CD4-positive, alpha-beta T cell treated with Interleukin-6 at 100 ng/mL for 8 hours (primary cell): Measurements from ENCODE around the gene CLDN3.
A peak's percentile ranks its signal among the peaks of the same experiment; 100 is the strongest.
"Not testable (repeated sequence)": the region's sequence is repeated elsewhere in the genome, so short reads cannot be mapped to it uniquely, and the experiment has no call there.

Experiments
- DNase-seq: peaks from one replicate; pipeline ENCODE4 v3.0.0-alpha.2; 2020; ENCODE audit warnings: mixed read lengths, low spot score

Gene CLDN3, protein sequence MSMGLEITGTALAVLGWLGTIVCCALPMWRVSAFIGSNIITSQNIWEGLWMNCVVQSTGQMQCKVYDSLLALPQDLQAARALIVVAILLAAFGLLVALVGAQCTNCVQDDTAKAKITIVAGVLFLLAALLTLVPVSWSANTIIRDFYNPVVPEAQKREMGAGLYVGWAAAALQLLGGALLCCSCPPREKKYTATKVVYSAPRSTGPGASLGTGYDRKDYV

DNA sequence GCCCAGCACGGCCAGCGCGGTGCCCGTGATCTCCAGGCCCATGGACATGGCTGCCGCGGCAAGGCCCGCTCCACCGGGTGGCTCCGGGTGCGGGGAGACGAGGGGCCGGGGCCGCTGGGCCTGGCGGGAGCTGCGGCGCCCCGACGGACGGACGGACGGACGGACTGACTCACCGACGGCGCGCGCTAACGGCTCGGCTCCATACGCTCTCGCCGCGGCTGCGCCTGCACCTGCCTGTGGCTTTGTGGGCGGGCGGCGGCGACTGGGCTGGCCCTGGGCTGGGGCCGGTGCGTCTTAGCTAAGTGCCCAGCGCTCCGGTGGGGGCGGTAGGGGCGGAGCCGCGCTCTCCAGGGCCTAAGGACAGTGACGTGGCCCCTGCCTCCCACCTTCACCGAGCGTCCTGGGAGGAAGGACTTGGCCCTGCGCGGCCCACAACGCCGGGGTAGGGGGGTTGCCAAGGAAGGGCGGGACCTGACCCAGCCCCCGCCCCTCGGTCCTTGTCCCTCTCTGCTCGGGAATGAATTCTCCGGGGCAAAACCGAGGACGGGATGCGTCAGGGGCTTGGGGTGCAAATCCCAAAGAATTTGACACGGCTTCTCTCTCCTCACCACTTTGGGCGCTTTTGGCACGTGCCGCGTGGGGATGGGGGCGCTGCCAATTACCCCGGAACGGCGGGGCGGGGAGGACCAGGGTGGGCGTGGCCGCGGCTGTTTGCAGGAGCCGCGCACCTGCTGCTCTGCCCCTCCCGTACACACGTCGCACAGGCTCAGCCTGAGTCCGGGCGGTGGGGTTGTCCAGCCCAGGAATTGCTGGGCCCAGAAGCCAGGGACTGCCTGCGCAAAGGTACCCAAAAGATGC is at the start of gene CLDN3:
Gene CLDN3 (minus strand): TSS at position 269 of the 858 bp plus-strand sequence. CDS start 221 bp downstream, at position 48.
- DNase-seq: no peak

DNA sequence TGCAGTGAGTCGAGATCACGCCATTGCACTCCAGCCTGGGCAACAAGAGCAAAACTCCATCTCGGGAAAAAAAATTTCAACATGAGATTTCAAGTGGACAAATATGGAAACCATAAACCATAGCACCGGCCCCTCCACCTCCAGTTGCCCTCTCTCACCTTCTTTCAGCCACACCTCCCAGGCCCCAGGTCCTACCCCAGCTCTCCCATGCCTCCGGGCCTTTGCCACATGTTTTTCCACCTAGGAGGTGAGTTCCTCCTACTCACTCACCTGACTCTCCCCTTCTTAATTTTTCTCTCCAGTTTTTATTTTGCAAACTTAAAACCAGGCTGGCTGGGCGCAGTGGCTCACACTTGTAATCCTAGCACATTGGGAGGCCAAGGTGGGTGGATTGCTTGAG is 47.1 kb upstream of the CLDN3 start:
- DNase-seq: no peak

DNA sequence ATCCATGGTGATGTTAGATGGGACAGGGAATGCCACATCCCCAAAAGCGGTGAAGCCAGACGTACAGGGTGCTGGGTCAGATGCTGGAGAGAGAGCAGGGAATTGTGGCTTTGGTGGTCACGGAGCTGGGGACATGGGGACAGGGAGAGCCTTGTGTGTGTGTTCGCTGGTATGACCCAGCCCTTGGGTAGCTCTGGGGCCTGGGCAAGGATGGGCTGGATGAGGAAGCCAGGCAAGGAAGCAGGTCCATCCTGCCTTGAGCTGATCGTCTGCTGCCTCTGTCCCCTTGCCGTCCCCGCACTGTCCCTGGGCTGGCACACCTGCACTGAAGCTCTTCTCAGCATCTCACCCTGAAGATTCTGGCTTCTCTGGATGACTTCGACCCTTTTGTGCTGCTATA is 45.4 kb upstream of the CLDN3 start:
- DNase-seq: no peak

DNA sequence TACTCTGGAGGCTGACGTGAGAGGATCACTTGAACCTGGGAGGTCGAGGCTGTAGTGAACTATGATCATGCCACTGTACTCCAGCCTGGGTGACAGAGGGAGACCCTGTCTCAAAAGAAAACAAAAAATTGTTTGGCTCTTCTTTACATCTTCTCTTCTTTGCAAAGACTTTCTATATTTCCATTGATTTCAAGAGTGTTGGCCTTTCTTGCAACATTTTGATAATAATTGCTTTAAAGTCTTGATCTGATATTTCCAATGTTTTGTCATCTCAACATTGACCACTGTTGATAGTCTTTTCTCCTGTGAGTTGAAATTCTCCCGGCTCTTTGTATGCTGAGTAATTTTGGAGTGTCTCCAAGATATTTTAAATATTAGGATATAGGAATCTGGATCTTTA is 42.9 kb upstream of the CLDN3 start:
- DNase-seq: no peak

DNA sequence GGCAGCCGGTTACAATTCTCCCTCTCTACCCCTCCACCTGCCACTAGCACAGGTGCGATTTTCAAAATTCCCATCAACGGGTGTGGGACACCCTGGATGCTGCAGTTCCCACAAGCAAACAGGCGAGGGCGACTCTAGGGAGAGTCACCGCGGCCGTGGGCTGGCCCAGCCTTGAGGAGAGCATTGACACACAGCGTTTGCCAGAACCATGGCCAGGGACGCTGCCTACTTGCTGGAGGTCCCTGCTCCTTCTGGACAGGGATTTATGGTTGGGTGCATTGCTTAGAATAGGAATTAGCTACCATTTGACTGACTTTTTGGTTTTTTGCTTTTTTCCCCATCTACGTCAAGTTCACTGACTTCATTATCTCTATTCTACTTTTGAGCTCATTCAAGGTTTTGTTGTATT is 41.7 kb upstream of the CLDN3 start:
- DNase-seq: peak; percentile 44

DNA sequence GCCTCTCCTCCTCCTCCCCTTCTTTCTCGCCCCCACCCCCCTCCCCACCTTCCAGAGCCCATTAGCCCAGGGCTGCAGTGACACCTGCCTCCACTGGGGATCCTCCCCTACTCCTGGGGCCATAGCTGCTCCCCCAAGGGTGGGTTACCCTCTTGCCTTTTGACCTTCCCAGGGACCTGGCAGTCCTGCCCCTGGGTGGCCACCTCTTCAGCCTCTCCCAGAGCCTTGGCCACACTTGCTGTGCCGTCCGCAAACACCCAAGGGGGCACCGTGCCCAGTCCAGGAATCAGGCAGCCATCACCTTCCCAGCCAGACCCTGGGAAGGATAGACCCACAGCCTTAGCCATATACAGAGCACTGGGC is 40.9 kb upstream of the CLDN3 start:
- no peak for DNase-seq

DNA sequence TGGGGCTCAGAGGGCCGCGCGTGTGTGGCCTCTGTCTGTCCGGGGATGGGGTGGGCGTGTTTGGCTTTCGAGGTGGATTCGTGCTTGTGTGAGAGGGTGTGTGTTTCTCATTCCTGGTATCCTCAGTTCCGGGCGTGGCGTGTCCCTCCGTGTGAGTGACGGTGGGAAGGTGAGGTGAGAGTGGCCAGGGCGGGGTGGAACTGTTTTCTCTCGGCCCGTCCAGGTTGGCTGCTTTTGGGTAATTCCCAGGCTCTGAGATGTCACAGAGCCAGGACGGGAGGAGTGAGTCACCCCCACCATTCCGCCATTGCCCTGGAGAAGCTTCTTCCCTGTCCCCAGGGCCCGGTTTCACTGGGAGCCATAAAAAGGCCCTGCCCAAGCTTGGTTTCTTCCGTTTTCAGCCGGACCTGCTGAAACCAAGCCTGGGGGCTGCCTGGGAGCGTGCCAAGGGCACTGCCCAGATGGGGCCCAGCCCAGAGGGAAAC is 39.4 kb upstream of the CLDN3 start:
- DNase-seq: no peak

DNA sequence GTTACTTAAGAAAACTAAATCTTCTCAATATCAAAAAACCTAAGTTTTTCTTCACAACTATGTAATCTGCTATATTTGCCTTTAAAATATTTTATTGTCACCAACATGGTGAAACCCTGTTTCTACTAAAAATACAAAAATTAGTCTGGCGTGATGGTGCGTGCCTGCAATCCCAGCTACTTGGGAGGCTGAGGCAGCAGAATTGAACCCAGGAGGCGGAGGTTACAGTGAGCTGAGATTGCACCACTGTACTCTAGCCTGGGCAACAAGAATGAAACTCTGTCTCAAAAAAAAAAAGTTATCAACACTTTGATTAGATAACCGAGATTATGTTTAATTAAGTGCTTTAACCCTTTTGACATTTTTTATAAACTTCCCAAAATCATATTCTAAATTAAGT is 32.4 kb upstream of the CLDN3 start:
- no peak for DNase-seq

DNA sequence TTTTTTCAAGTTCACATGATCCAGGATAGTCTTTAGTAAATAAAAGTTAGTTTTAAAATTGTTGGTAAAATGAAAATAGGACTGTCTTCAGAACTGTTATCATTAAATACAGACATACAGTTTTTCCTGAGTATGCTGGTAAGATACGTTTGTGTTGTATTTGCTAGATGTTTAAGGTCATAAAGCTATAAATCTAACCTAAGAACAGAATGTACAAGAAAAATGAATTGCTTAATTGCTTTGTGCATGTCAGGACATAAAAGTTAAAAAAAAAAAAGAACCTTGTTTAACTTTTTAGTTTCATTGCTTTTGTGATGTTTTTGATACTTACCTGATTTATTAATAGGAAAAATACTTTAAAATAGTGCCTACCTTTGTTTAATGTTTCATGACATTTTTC is 31.5 kb upstream of the CLDN3 start:
- no peak for DNase-seq

DNA sequence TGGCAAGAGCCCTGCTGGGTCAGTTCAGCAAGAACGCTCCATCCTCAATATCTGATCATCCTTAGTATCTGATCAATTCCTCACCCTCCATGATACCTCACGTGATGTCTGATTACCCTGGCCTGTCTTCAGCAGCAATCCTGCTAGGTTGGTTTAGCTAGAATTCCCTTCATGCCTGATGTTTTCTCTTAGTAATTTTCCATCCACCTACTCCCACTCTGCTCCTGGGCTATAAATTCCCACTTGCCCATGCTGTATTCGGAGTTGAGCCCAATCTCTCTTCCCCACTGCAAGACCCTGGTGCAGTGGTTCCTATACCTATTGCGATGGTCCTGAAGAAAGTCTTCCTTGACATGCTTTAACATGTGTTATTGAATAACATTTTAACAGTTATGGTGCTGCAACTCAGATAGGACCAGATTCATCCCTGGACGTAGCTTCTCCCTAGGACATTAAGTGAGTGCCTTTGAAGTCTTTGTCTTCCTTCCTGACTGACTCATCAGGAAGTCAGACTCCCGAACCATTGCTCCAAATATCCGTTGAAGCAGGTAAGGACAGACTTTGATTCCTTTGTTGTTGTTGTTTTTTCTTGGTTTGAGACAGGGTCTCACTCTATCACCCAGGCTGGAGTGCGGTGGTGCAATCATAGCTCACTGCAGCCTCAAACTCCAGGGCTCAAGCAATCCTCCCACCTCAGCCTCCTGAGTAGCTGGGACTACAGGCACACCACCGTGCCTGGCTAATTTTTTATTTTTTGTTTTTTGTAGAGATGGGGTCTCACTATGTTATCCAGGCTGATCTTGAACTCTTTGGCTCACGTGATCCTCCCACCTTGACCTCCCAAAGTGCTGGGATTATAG is 29.4 kb upstream of the CLDN3 start:
- DNase-seq: no peak

DNA sequence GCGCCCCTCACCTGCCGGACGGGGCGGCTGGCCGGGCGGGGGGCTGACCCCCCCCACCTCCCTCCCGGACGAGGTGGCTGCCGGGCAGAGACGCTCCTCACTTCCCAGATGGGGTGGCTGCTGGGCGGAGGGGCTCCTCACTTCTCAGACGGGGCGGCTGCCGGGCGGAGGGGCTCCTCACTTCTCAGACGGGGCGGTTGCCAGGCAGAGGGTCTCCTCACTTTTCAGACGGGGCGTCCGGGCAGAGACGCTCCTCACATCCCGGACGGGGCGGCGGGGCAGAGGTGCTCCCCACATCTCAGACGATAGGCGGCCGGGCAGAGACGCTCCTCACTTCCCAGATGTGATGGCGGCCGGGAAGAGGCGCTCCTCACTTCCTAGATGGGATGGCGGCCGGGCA is 27.1 kb upstream of the CLDN3 start:
- DNase-seq: not testable (repeated sequence)

DNA sequence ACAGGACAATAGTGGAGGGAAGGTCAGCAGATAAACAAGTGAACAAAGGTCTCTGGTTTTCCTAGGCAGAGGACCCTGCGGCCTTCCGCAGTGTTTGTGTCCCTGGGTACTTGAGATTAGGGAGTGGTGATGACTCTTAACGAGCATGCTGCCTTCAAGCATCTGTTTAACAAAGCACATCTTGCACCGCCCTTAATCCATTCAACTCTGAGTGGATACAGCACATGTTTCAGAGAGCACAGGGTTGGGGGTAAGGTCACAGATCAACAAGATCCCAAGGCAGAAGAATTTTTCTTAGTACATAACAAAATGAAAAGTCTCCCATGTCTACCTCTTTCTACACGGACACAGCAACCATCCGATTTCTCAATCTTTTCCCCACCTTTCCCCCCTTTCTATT is 26.6 kb upstream of the CLDN3 start:
- DNase-seq: not testable (repeated sequence)

DNA sequence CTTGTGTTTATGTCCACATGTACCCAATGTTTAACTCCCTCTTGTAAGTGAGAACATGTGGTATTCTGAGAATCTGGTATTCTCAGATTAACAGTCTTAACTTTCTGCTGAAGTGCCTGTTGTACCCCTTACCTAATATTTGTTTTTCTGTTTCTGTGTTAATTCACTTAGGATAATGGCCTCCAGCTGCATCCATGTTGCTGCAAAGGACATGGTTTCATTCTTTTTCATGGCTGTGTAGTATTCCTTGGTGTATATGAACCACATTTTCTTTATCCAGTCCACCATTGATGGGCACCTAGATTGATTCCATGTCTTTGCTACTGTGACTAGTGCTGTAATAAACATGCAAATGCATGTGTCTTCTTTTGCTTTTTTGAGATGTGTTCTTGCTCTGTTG is 25.1 kb upstream of the CLDN3 start:
- DNase-seq: not testable (repeated sequence)

DNA sequence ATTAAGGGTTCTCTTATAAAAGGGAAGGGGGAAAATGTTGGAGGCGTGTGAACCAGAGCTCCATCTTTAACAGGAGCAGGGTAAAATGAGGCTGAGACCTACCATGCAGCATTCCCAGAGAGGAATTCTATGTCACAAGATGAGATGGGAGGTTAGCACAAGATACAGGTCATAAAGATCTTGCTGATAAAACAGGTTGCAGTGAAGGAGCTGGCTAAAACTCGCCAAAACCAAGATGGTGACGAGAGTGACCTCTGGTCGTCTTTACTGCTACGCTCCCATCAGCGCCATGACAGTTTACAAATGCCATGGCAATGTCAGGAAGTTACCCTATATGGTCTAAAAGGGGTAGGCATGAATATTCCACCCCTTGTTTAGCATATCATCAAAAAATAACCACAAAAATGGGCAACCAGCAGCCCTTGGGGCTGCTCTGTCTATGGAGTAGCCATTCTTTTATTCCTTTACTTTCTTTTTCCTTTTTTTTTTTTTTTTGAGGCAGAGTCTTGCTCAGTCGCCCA is 21.2 kb upstream of the CLDN3 start:
- DNase-seq: not testable (repeated sequence)

DNA sequence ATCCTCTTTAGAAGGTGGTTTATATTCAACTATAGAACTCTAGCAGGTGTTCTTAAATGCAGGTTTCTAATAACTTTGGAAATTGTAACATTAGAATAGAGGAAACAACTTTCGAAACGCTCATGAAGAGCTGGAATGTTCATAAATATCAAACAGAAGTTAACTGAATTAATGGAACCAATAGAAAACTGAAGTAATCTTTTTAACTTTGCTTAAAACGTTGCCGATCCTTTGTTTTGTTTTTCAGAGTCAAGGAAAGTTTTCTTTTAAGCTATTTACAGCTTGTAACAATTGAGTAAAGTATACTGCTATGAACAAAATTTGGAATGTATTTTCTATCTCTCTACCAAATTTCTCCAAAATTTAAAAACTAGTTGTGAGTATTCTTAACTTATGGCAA is 19.0 kb upstream of the CLDN3 start:
- no peak for DNase-seq

DNA sequence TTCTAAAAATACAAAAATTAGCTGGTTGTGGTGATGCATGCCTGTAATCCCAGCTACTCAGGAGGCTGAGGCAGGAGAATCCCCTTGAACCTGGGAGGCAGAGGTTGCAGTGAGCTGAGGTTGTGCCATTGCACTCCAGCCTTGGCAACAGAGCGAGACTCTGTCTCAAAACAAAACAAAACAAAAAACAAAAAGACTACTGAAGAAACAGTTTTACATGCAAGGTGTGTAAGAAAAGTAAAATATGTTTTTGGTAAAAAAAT is 17.6 kb upstream of the CLDN3 start:
- not testable (repeated sequence) for DNase-seq

DNA sequence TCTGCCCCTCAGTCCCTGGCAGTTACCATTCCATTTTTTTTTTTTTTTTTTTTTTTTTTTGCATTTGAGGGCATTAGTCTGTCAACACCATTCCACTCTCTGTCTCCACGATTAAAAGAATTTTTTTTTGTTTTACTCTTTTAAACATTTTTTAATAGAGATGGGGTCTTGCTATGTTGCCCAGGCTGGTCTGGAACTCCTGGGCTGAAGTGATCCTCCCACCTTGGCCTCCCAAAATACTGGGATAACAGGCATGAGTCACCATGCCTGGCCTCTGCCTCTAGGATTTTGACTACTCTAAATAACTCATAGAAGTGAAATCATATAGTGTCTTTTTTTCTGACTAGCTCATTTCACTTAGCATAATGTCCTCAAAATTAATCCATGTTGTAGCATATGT is 16.5 kb upstream of the CLDN3 start:
- no peak for DNase-seq

DNA sequence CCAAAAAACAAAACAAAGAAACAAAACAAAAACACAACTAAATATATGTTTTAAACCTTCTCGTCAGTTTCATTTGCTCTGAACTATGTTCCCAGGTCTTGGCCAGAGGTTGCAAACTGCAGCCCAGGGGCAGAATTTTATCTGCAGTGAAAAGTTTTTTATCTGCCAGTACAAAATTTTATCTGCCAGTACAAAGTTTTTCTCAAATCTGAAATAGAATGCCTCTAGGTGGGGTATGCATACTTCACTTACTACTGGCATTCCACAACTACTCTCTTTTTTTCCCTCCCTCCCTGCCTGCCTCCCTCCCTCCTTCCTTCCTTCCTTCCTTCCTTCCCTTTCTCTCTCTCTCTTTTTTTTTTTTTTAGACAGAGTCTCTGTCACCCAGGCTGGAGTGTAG is 9.4 kb upstream of the CLDN3 start:
- DNase-seq: no peak

DNA sequence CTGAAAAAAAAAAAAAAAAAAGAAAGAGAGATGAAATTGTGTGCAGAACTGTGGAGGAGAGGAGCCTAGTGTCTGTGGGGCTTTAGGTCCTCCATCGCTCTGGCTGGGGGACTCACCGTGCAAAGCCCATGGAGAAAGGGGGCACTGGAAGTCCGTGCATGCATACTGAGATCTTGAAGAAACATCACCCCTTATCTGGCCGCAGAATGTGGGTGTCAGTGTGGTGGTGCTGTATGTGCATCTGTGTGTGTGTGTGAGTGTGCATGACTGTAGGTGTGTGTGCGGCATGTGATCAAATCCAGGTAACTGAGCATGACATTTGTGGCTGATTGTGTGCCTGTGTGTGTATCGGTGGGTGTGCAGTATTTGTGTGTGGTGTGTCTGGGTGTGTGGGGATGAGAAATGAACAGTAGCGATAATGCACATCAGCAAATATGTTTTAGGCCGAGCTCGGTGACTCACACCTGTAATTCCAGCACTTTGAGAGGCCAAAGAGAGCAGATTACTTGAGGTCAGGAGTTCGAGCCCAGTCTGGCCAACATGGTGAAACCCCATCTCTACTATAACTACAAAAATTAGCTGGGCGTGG is 8.8 kb upstream of the CLDN3 start:
- no peak for DNase-seq

DNA sequence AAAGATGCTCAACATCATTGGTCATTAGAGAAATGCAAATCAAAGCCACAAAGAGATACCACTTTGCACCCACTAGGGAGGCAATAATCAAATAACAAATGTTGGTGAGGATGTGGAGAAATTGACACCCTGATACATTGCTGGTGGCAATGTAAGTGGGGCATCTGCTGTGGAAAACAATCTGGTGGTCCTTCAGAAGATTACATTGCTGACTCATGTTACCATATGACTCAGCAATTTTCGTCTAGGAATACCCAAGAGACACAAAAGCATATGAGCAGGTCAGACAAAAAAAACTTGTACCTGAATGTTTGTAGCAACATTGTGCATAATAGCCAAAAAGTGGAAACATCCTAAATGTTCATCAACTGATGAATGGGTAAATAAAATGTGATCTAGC is 4.9 kb upstream of the CLDN3 start:
- no peak for DNase-seq

DNA sequence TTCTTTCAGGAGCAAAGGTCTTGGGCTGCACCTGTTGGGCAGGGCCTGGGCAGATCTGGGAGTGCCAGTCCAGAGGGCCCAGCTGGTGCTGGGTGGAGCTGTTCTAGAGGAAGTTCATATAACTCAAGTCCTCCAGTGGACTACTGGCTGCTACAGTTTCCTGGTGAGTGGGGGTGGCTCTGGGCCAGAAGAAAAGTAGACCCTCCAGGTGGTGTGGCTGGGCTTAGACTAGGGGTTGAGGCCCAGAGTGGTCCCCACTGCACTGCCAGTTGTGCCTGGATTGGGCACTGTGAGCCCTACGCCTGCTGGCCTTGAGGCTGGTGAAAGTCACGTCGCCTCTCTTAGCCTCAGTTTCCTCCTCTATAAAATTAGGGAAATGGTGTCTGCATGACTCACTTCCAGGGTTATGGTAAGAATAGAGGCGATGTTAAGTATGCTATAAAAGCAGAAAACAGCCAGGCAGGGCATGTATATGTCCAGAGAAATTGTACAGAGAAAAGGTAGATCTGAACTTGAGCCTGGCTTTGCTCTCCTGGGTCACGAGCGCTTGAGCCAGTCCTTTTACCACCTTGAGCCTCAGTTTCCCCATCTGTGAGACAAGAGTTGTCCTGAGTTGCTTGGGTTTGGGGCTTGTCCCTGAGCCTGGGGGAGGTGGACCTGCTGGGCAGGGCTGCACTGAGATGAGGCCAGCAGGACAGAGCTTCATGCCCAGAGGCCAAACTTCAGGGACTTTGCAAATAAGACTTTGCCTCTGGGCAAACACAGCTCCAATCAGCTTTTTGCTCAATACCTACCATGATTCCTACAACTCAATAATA is 3.8 kb upstream of the CLDN3 start:
- no peak for DNase-seq
